Prostate gland (tissue), 2 donors: ENCODE data around the gene ABCA13. TPM values are rescaled to one million over a fixed set of nuclear protein-coding genes. Genes with fewer than 3 reads are reported as not detected.

Experiments used
- DNase-seq: peaks from one replicate; pipeline ENCODE4 v3.0.0-alpha.2; 2019; ENCODE audit warnings: low spot score
- H3K27ac ChIP-seq, 2 donors: fragments of 200-600 bp; sonication (generic); 2 replicates each; pipeline ENCODE4 v1.5.1; 2017 to 2019
- H3K27me3 ChIP-seq: fragments of 200-600 bp; sonication (generic); replicated peaks from 2 replicates; pipeline ENCODE4 v1.5.1; 2019; ENCODE audit not compliant: insufficient read depth
- H3K36me3 ChIP-seq, 2 donors: fragments of 200-600 bp; sonication (generic); 1 replicate in 1 of 2; 2 replicates in 1 of 2; pipeline versions ENCODE4 v1.5.1 to v1.8.1; 2017 to 2019
- H3K4me1 ChIP-seq: fragments of 200-600 bp; sonication (generic); replicated peaks from 2 replicates; pipeline ENCODE4 v1.5.1; 2019
- H3K4me3 ChIP-seq, 2 donors: fragments of 200-600 bp; sonication (generic); 2 replicates each; pipeline ENCODE4 v1.5.1; 2017 to 2019
- H3K9me3 ChIP-seq: fragments of 200-600 bp; sonication (generic); 2 replicates; pipeline ENCODE4 v1.5.1; 2017
- CTCF ChIP-seq, 4 experiments: fragments of 200-600 bp in 2 of 4; fragments of 450-650 bp in 2 of 4; sonication (generic) in 2 of 4; IDR thresholded peaks; 1 replicate in 3 of 4; 2 replicates in 1 of 4; pipeline ENCODE4 v1.5.1; 2016 to 2019; ENCODE audit warnings: antibody characterized with exemption in 4 of 4, mild to moderate bottlenecking in 2 of 4, moderate library complexity in 2 of 4
- POLR2A ChIP-seq: fragments of 450-650 bp; IDR thresholded peaks from one replicate; pipeline ENCODE4 v1.6.1; 2016; ENCODE audit warnings: antibody characterized with exemption, mild to moderate bottlenecking
- POLR2AphosphoS5 ChIP-seq: sonication (generic); formaldehyde crosslinking; IDR thresholded peaks from one replicate; pipeline ENCODE4 v1.6.1; 2017; ENCODE audit warnings: antibody characterized with exemption
- WGBS: methylation state at CpG from one replicate; pipeline ENCODE4 v1.1.5; 2018; 5-methylcytosine and 5-hydroxymethylcytosine counted together
- intact Hi-C: fragments of 100-400 bp; cut with DNase I; formaldehyde crosslinking; loops from one replicate; pipeline ENCODE4 v1.14.2; 2022
- total RNA-seq, 2 donors: library from RNA; depleted of rRNA; stranded (reverse); fragments of >200 nt; gene quantifications; one replicate each; pipeline ENCODE4 v1.1.0, GENCODE V29; 2016

Gene ABCA13
- total RNA-seq, 2 donors from 2014 or later = 0.14 to 3.5 TPM

- DNase-seq = no peak
- intact Hi-C loops = no loop called here
- no peaks in the 10 kb centered on the region for H3K36me3 ChIP-seq
- H3K27ac ChIP-seq = no peak overlapping the region
- H3K9me3 ChIP-seq = no peaks in the 10 kb centered on the region
- H3K4me1 ChIP-seq = no peaks in the 10 kb centered on the region
- H3K27me3 ChIP-seq = no peaks in the 10 kb centered on the region
- no peak overlapping the region for H3K4me3 ChIP-seq
- WGBS = 78% methylated on average over 1 of the region's 1 CpG
- TF ChIP-seq CTCF (IDR thresholded peaks at IDR 0.05) (no peak), POLR2AphosphoS5 (no peak), POLR2A (no peak)
These were observed 42.0 kb downstream of the ABCA13 start for GRCh38 chr7:48213226-48213625.

DNA sequence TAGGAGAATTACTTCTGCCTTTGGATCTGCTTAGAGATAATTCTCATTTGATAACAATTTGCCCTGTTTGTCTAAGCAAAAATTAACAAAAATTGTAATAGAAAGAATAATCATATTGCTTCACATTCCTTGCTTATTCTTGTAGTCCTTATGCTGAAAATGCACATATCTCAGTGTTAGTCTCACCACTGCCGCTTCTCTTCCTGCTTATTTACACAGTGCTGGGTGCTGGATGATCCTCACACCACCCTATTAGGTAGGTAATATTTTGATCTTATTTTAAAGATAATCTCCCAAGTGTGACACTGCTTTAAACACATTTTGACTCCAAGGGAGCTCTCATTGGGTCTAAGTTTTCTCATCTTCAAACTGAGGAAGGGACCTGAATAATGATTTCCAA, 46.0 kb downstream of the ABCA13 start:
- Histone ChIP-seq H3K27ac (no peak overlapping the region), H3K36me3 (no peaks in the 10 kb centered on the region), H3K27me3 (no peaks in the 10 kb centered on the region), H3K4me3 (no peak overlapping the region), H3K9me3 (no peaks in the 10 kb centered on the region), H3K4me1 (no peaks in the 10 kb centered on the region)
- TF ChIP-seq CTCF (IDR thresholded peaks at IDR 0.05) (no peak), POLR2A (no peak), POLR2AphosphoS5 (no peak)
- intact Hi-C loops = no loop called here
- no peak for DNase-seq
- WGBS = 87% methylated on average over 1 of the region's 1 CpG

GRCh38 chr7:48217753-48218152, 46.5 kb downstream of the ABCA13 start:
- DNase-seq = no peak
- Histone ChIP-seq H3K9me3 (no peaks in the 10 kb centered on the region), H3K27ac (no peak overlapping the region), H3K4me3 (no peak overlapping the region), H3K36me3 (no peaks in the 10 kb centered on the region), H3K27me3 (no peaks in the 10 kb centered on the region), H3K4me1 (no peaks in the 10 kb centered on the region)
- intact Hi-C loops = no loop called here
- TF ChIP-seq CTCF (IDR thresholded peaks at IDR 0.05) (no peak), POLR2AphosphoS5 (no peak), POLR2A (no peak)

- DNase-seq = no peak
- H3K36me3 ChIP-seq = no peaks in the 10 kb centered on the region
- intact Hi-C loops = no loop called here
- H3K27me3 ChIP-seq = no peaks in the 10 kb centered on the region
- H3K27ac ChIP-seq = no peak overlapping the region
- no peaks in the 10 kb centered on the region for H3K9me3 ChIP-seq
- H3K4me3 ChIP-seq = no peak overlapping the region
- 53% methylated on average over 2 of the region's 2 CpGs for WGBS
- TF ChIP-seq POLR2A (no peak), CTCF (IDR thresholded peaks at IDR 0.05) (no peak), POLR2AphosphoS5 (no peak)
- H3K4me1 ChIP-seq = no peaks in the 10 kb centered on the region
These were observed 52.8 kb downstream of the ABCA13 start for GRCh38 chr7:48224042-48224441.

DNA sequence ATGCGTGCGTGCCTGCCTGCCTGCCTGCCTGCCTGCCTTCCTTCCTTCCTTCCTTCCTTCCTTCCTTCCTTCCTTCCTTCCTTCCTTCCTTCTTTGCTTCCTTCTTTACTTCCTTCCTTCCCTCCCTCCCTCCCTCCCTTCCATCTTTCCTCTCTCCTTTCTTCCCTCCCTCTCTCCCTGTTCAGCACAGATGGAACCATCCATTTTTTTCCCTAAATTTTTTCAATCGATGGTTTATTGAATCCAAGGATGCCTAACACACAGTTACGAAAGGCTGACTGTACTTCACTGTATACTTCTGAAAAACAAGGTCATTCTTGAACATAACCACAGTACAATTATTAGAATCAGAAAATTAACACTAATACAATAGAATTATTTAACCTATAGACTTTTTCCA, 53.8 kb downstream of the ABCA13 start:
- TF ChIP-seq POLR2A (no peak), POLR2AphosphoS5 (no peak), CTCF (IDR thresholded peaks at IDR 0.05) (no peak)
- Histone ChIP-seq H3K27me3 (no peaks in the 10 kb centered on the region), H3K9me3 (no peaks in the 10 kb centered on the region), H3K27ac (no peak overlapping the region), H3K4me1 (no peaks in the 10 kb centered on the region), H3K4me3 (no peak overlapping the region), H3K36me3 (no peaks in the 10 kb centered on the region)
- 91% methylated on average over 4 of the region's 4 CpGs for WGBS
- intact Hi-C loops = no loop called here
- no peak for DNase-seq
